ENCODE results near the gene MARK3.

DNA sequence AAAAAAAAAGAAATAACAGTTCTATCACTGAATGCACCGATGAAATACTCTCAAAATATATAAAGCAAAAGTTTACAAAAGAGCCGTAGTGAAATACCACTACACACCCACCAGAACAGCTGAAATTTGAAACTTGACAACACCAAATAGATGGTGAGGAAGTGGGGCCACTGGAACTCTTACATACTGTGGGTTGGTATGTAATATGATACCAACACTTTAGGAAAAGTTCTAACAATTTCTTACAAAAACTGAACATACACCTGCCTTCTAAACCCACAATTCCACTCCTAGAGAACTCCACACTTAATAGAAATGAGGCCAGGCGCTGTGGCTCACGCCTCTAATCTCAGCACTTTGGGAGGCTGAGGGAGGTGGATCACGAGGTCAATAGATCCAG, 37.1 kb upstream of the MARK3 start:
- TF ChIP-seq, protein P1, sequence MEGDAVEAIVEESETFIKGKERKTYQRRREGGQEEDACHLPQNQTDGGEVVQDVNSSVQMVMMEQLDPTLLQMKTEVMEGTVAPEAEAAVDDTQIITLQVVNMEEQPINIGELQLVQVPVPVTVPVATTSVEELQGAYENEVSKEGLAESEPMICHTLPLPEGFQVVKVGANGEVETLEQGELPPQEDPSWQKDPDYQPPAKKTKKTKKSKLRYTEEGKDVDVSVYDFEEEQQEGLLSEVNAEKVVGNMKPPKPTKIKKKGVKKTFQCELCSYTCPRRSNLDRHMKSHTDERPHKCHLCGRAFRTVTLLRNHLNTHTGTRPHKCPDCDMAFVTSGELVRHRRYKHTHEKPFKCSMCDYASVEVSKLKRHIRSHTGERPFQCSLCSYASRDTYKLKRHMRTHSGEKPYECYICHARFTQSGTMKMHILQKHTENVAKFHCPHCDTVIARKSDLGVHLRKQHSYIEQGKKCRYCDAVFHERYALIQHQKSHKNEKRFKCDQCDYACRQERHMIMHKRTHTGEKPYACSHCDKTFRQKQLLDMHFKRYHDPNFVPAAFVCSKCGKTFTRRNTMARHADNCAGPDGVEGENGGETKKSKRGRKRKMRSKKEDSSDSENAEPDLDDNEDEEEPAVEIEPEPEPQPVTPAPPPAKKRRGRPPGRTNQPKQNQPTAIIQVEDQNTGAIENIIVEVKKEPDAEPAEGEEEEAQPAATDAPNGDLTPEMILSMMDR (IDR thresholded peaks at IDR 0.05) = no peak
- no peak for TF ChIP-seq POLR2A (IDR thresholded peaks at IDR 0.05)
